H54 (cell line): ENCODE measurements around the gene ERC1.
A peak's percentile ranks its signal among the peaks of the same experiment; 100 is the strongest.

Experiments used
- DNase-seq: peaks from one replicate; pipeline ENCODE4 v3.0.0; 2011; ENCODE audit warnings: low spot score, mixed read lengths; ENCODE audit not compliant: insufficient read length
- FAIRE-seq: peaks from 3 replicates; lab custom pipeline; 2011; peaks lifted over from hg19 to GRCh38; lab: Jason Lieb, UNC
- POLR2A ChIP-seq: IDR thresholded peaks from 2 replicates; pipeline ENCODE4 v1.6.1; 2011; ENCODE audit warnings: low read depth, mild to moderate bottlenecking, low read length

ERC1 gene

GRCh38 chr12:1380171-1380851 lies 389.3 kb downstream of the ERC1 start:
- no peak for FAIRE-seq
- DNase-seq: no peak
- no peak for TF ChIP-seq POLR2A

- no peak for DNase-seq
- peak; percentile 68 for FAIRE-seq
- TF ChIP-seq POLR2A: no peak
These were observed 391.1 kb downstream of the ERC1 start for GRCh38 chr12:1382151-1382550.

- TF ChIP-seq POLR2A: no peak
- no peak for DNase-seq
- FAIRE-seq: no peak
These were observed 391.8 kb downstream of the ERC1 start for GRCh38 chr12:1382826-1383225.

DNA sequence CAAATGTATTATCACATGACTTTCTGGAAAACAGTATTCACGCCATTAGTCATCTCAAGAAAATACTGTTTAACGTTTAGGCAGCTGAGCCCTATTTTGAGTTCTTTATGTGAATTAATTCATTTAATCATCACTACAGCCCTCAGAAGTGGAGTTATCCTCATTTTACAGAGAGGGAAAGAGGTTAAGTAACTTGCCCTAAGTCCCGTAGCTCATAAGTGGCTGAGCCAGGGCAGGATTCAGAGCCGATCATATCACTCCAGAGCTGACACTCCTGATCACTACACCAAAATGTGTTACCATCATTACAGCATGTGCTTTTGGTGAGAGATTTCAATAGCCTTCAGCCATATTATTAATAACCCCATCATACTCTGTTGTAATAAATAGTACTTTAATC lies 392.7 kb downstream of the ERC1 start:
- no peak for TF ChIP-seq POLR2A
- FAIRE-seq (no peak), DNase-seq (no peak)

GRCh38 chr12:1384910-1385309 lies 393.9 kb downstream of the ERC1 start:
- no peak for TF ChIP-seq POLR2A
- DNase-seq (no peak), FAIRE-seq (peak; percentile 38)

- DNase-seq (no peak), FAIRE-seq (no peak)
- TF ChIP-seq POLR2A: no peak
These were observed 400.7 kb downstream of the ERC1 start for GRCh38 chr12:1391722-1392121.

GRCh38 chr12:1395421-1395955 lies 404.5 kb downstream of the ERC1 start:
- DNase-seq (no peak), FAIRE-seq (no peak)
- no peak for TF ChIP-seq POLR2A

DNA sequence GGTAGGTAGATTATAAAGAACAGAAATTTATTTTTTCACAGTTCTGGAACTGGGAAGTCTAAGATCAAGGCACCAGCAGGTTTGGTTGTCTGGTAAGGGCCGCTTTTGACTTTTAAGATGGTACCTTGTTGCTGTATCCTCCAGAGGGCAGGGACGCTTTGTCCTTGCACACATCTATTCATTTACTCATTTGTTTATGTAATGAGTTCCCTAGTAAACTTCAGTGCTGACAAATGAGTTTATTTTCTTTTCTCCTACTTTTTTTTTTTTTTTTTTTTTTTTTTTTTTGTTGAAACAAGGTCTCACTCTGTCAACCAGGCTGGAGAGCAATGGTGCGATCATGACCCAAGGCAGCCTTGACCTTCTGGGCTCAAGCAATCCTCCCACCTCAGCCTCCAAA lies 407.6 kb downstream of the ERC1 start:
- TF ChIP-seq POLR2A: no peak
- FAIRE-seq (no peak), DNase-seq (no peak)

DNA sequence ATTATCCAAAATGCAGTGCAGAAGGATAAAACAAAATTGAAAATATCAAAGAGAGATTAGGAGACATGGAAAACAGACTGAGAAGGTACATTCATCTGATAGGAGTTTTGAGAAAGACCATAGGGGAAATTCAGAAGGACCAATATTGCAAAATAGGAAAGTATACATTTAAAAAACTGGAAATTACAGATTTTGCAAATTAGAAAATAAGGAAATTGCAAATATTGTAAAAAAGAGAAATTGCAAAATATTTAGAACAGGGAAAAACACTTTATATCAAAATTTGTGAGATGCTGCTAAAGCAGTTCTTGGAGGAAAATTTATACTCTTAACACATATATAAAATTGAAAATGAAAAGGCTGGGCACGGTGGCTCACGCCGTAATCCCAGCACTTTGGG lies 410.9 kb downstream of the ERC1 start:
- FAIRE-seq: no peak
- no peak for DNase-seq
- no peak for TF ChIP-seq POLR2A

GRCh38 chr12:1403417-1403816 lies 412.4 kb downstream of the ERC1 start:
- FAIRE-seq (peak; percentile 60), DNase-seq (no peak)
- no peak for TF ChIP-seq POLR2A

GRCh38 chr12:1405619-1406018 lies 414.6 kb downstream of the ERC1 start:
- TF ChIP-seq POLR2A: no peak
- no peak for DNase-seq
- FAIRE-seq: no peak

- TF ChIP-seq POLR2A: no peak
- no peak for FAIRE-seq
These were observed 419.8 kb downstream of the ERC1 start for GRCh38 chr12:1410794-1411193.

GRCh38 chr12:1413930-1414329 lies 422.9 kb downstream of the ERC1 start:
- DNase-seq (no peak), FAIRE-seq (no peak)
- no peak for TF ChIP-seq POLR2A

More at GRCh38 chr12:1410794-1411193, 419.8 kb downstream of the ERC1 start:
- DNase-seq: no peak

DNA sequence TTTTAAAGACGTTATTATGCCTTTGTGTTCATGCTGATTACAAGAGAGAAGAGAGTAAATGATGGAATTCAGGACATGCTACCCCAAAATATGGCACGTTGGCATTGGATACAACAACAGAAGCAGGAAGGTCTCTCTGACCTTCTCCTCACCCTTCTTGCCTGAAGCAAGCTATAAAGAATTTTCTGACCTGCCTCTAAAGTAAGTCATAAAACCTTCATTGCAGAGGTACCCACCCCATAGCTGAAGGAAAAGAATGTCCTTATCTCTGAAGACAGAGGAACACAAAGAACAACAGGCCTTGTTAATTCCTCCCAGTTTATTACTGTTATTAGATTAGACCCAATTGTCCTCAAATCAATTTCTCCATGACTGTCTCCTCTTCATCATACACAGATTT lies 427.1 kb downstream of the ERC1 start:
- DNase-seq (no peak), FAIRE-seq (no peak)
- TF ChIP-seq POLR2A: no peak

DNA sequence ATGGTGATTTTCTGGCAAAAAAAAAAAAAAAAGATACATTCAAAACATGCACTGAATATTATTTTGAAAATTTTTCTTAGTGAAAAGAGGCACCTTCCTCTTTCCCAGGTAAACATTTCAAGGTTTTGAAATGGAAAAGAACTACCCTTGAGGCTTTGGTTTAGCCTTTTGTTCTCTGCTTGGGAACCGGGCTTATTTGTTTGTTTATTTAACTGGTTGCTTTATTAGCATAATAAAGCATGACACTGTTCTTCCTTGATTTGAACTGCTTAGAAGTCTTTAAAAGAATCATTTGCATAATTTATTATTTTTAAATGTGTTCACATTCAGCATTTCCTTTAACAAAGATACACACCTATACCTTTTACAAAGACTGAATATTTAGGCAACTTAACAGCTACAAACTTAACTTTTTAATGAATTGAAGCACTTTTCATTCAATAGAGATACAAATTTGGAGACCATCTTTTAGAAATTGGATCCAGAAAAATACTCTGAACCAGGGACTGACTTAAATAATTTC lies 428.9 kb downstream of the ERC1 start:
- DNase-seq (no peak), FAIRE-seq (no peak)
- no peak for TF ChIP-seq POLR2A
